ENCODE measurements around the gene DNTT.

- TF ChIP-seq POLR2A (IDR thresholded peaks at IDR 0.05; ENCODE audit: insufficient read depth in 1 of 2, low read depth in 2 of 2, low read length in 2 of 2) (no peak), CTCF (CRISPR knock-in tag; IDR thresholded peaks at IDR 0.05) (no peak), ZNF740 (CRISPR knock-in tag; IDR thresholded peaks at IDR 0.05) (no peak), MXD1 (CRISPR knock-in tag; IDR thresholded peaks at IDR 0.05) (no peak), REST (IDR thresholded peaks at IDR 0.05; ENCODE audit: borderline replicate concordance in 1 of 2, low read depth in 1 of 2, low read length in 2 of 2) (no peak)
These were observed 7.0 kb downstream of the DNTT start for GRCh38 chr10:96311180-96311715.
